Activated CD8-positive, alpha-beta T cell treated with anti-CD3 and anti-CD28 coated beads for 36 hours (primary cell): ENCODE results near the gene ACTA2. TPM values are rescaled to one million over a fixed set of nuclear protein-coding genes. Genes with fewer than 3 reads are reported as not detected.

Experiments used
- ATAC-seq: fragments of 200-7000 bp; cut with Tn5 transposase; one replicate; pipeline ENCODE4 v1.10.0; 2021; ENCODE audit warnings: mild to moderate bottlenecking, moderate library complexity
- CTCF ChIA-PET: fragments of 350-600 bp; sonication (Branson Sonifier 250); formaldehyde crosslinking; loops from one replicate; lab custom pipeline; 2021; ENCODE audit warnings: antibody characterized with exemption; lab: Charles Lee
- POLR2A ChIA-PET: fragments of 350-600 bp; sonication (Branson Sonifier 250); formaldehyde crosslinking; loops from one replicate; lab custom pipeline; 2021; ENCODE audit warnings: antibody characterized with exemption; lab: Charles Lee
- DNase-seq: peaks from one replicate; pipeline ENCODE4 v3.0.0-alpha.2; 2020
- H3K27ac Mint-ChIP-seq: one replicate; pipeline ENCODE4 v1.8.0; 2021; ENCODE audit warnings: mild to moderate bottlenecking, mixed read lengths
- H3K27me3 Mint-ChIP-seq: one replicate; pipeline ENCODE4 v1.8.0; 2021; ENCODE audit warnings: mixed read lengths
- H3K36me3 Mint-ChIP-seq: one replicate; pipeline ENCODE4 v1.8.0; 2021; ENCODE audit warnings: low read depth, mixed read lengths
- H3K4me1 Mint-ChIP-seq: one replicate; pipeline ENCODE4 v1.8.0; 2021; ENCODE audit warnings: low read depth, mixed read lengths
- H3K4me3 Mint-ChIP-seq: one replicate; pipeline ENCODE4 v1.8.0; 2021; ENCODE audit warnings: mild to moderate bottlenecking, moderate library complexity, mixed read lengths
- H3K9me3 Mint-ChIP-seq: one replicate; pipeline ENCODE4 v1.8.0; 2021; ENCODE audit warnings: mixed read lengths
- CTCF ChIP-seq: fragments of 200-600 bp; IDR thresholded peaks from one replicate; pipeline ENCODE4 v1.8.0; 2022; ENCODE audit warnings: antibody characterized with exemption, mild to moderate bottlenecking
- intact Hi-C: fragments of 100-400 bp; cut with micrococcal nuclease; formaldehyde crosslinking; loops from one replicate; pipeline ENCODE4 v1.10.0; 2022
- total RNA-seq, 2 experiments: library from RNA; stranded (reverse); gene quantifications; one replicate each; pipeline ENCODE4 v1.2.3, GENCODE V29; 2021

The ACTA2 gene
- total RNA-seq, 2 experiments from 2014 or later = 13.3 to 14.9 TPM

- CTCF ChIA-PET = interaction anchor here (1.0 to 2.6 kb wide), 4 partner anchors 10 to 142 kb away, joined by 3 to 11 read pairs (median 5); partner anchors contain the start of gene FAS
- H3K4me1 Mint-ChIP-seq = peaks cover 16% of the 10 kb centered on the region
- no peak for TF ChIP-seq CTCF
- POLR2A ChIA-PET = interaction anchor here (1.0 to 3.8 kb wide), 2 partner anchors 10 to 39 kb away, joined by 3 to 18 read pairs; partner anchors contain the start of gene FAS
- no peaks in the 10 kb centered on the region for H3K9me3 Mint-ChIP-seq
- H3K27ac Mint-ChIP-seq = no peak overlapping the region
- H3K4me3 Mint-ChIP-seq = no peak overlapping the region
- ATAC-seq (no peak), DNase-seq (no peak)
- no peaks in the 10 kb centered on the region for H3K36me3 Mint-ChIP-seq
- intact Hi-C loops = loop anchor here (10.0 kb wide), 1 partner anchor 46 kb away; no protein-coding TSS in a partner anchor
- H3K27me3 Mint-ChIP-seq = no peaks in the 10 kb centered on the region
These were observed 28.2 kb upstream of the ACTA2 start for GRCh38 chr10:88980800-88981199.

- Mint-ChIP-seq H3K4me1 (peaks cover 21% of the 10 kb centered on the region), H3K27ac (no peak overlapping the region), H3K9me3 (no peaks in the 10 kb centered on the region), H3K36me3 (no peaks in the 10 kb centered on the region), H3K27me3 (no peaks in the 10 kb centered on the region), H3K4me3 (no peak overlapping the region)
- ChIA-PET CTCF (interaction anchor here (1.0 to 2.6 kb wide), 4 partner anchors 10 to 142 kb away, joined by 3 to 11 read pairs (median 5); partner anchors contain the start of gene FAS), POLR2A (interaction anchor here (3.8 kb wide), 1 partner anchor 10 kb away, joined by 18 read pairs; the partner anchor contains the start of gene FAS)
- intact Hi-C loops = loop anchor here (10.0 kb wide), 1 partner anchor 45 kb away; no protein-coding TSS in a partner anchor
- no peak for TF ChIP-seq CTCF
- DNase-seq = no peak
- no peak for ATAC-seq
These were observed 27.7 kb upstream of the ACTA2 start for GRCh38 chr10:88980247-88980646.

- Mint-ChIP-seq H3K9me3 (no peaks in the 10 kb centered on the region), H3K36me3 (no peaks in the 10 kb centered on the region), H3K27ac (no peak overlapping the region), H3K4me1 (peaks cover 25% of the 10 kb centered on the region), H3K27me3 (no peaks in the 10 kb centered on the region), H3K4me3 (no peak overlapping the region)
- intact Hi-C loops = loop anchor here (10.0 kb wide), 1 partner anchor 45 kb away; no protein-coding TSS in a partner anchor
- ChIA-PET POLR2A (interaction anchor here (3.8 kb wide), 1 partner anchor 11 kb away, joined by 18 read pairs; the partner anchor contains the start of gene FAS), CTCF (interaction anchor here (1.0 to 2.0 kb wide), 3 partner anchors 11 to 141 kb away, joined by 3 to 11 read pairs (median 5); partner anchors contain the start of gene FAS)
- no peak for ATAC-seq
- TF ChIP-seq CTCF = no peak
- no peak for DNase-seq
These were observed 27.0 kb upstream of the ACTA2 start for GRCh38 chr10:88979603-88980002.

- Mint-ChIP-seq H3K27ac (no peak overlapping the region), H3K27me3 (no peaks in the 10 kb centered on the region), H3K36me3 (no peaks in the 10 kb centered on the region), H3K4me1 (peaks cover 23% of the 10 kb centered on the region), H3K9me3 (no peaks in the 10 kb centered on the region), H3K4me3 (no peak overlapping the region)
- CTCF ChIA-PET = interaction anchor here (0.6 to 1.4 kb wide), 4 partner anchors 8 to 238 kb away, joined by 3 to 5 read pairs (median 4); partner anchors contain the start of gene FAS
- intact Hi-C loops = no loop called here
- no peak for DNase-seq
- no peak for TF ChIP-seq CTCF
- POLR2A ChIA-PET = interaction anchor here (1.2 to 1.4 kb wide), 2 partner anchors 11 to 14 kb away, joined by 3 to 8 read pairs; partner anchors contain the start of gene FAS
- ATAC-seq = no peak
These were observed 26.6 kb upstream of the ACTA2 start for GRCh38 chr10:88979153-88979562.

- peaks cover 18% of the 10 kb centered on the region for H3K4me1 Mint-ChIP-seq
- no peaks in the 10 kb centered on the region for H3K27me3 Mint-ChIP-seq
- ChIA-PET CTCF (interaction anchor here (0.6 to 1.4 kb wide), 5 partner anchors 9 to 239 kb away, joined by 3 to 5 read pairs (median 3); partner anchors contain the start of gene FAS), POLR2A (interaction anchor here (1.2 to 1.4 kb wide), 2 partner anchors 12 to 15 kb away, joined by 3 to 8 read pairs; partner anchors contain the start of gene FAS)
- no peak overlapping the region for H3K4me3 Mint-ChIP-seq
- TF ChIP-seq CTCF = no peak
- H3K36me3 Mint-ChIP-seq = no peaks in the 10 kb centered on the region
- no peaks in the 10 kb centered on the region for H3K9me3 Mint-ChIP-seq
- ATAC-seq (peak; percentile 35), DNase-seq (no peak)
- intact Hi-C loops = no loop called here
- H3K27ac Mint-ChIP-seq = no peak overlapping the region
These were observed 25.9 kb upstream of the ACTA2 start for GRCh38 chr10:88978463-88978862.
